ENCODE data around the gene OPN5.

Gene OPN5

GRCh38 chr6:47789553-47789952 lies 7.7 kb downstream of the OPN5 start:
- DNase-seq (ENCODE audit: low spot score) = no peak

DNA sequence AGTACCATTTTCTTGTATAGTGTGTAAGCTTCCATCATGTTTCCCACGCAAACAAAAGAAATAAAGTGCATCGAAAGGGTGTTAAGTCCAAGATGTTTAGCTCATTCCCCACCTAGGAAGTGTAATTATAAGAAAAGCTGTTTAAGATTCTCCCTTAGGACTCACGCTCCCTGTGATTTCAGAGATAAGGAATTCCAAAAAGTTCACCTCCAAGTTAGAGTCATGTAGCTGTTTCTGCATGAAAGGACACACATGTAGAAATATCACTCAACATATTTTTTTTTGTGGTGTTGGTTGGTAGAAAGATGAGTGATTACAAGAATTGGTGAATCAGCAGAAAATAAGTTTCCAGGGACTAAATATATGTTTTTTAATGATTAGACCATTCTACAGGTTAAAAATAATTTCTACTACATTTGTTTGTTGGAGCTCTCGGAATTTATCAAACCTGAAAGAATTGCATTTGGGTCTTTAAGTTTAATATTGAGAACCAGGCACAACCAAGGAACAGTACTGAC lies 10.4 kb downstream of the OPN5 start:
- DNase-seq (ENCODE audit: low spot score) = no peak

DNA sequence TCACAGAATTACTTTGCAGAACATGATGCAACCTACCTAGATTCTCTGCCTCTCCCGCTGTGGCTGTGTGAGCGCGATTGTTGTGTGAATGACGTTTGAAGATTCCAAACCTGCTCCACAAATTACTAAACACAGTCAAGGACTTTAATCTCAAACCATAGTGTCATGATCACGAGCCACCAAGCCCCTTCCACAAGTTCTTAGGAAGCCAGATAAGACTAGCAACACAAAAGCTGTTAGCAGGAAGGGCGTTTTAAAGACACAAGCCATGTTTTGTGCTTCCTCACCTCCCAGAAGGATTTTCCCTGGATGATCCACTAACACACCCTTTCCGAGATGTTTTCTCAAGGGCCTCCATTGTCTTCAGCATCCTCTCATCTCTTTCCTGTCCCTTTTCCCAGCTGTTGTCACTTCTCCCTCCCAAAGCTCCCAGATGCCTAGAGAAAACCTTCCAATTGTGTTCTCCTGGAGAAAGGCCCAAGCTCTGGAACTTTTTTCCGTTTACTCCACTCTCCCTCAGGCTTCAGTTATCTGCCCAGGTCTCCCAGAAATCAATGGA lies 12.8 kb downstream of the OPN5 start:
- DNase-seq (ENCODE audit: low spot score) = no peak

GRCh38 chr6:47801984-47802383 lies 20.2 kb downstream of the OPN5 start:
- DNase-seq (ENCODE audit: low spot score) = no peak

GRCh38 chr6:47804821-47805220 lies 23.0 kb downstream of the OPN5 start:
- DNase-seq (ENCODE audit: low spot score) = no peak

- DNase-seq (ENCODE audit: low spot score) = no peak
These were observed 28.0 kb downstream of the OPN5 start for GRCh38 chr6:47809873-47810272.

DNA sequence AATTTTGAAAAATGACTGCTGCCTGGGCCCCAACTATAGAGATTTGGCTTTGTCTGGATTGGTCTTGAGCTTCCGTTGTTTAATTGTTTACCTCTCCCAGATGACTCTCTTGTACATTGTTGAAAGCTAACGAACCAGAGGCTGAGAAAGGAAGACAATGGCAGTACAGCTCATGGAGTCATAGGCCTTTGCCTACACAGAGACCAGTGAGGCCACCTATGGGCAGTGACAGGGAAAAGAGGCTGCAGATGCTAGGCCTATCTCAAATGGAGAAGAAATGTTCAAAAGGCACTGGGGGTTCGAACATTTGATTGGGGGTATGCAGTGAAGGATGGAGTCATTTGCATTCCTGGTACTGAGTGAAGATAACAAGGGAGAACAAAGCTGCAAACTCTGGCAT lies 29.1 kb downstream of the OPN5 start:
- no peak for DNase-seq (ENCODE audit: low spot score)

DNA sequence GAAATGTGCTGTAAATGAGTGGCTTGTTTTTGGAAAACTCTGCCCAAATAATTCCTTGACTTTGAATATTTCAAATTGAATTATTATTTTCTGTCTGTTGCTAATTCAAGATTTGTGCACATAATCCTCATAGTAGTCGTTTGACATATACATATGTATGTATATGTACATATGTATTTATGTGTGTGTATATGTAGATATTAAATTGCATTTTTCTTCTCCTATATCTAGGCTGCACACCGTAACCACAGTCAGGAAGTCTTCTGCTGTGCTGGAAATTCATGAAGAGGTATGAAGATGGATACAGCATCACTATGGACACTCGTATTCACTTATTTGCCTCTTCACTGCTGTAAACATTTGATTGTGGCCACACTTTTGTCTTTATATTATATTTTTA lies 29.6 kb downstream of the OPN5 start:
- DNase-seq (ENCODE audit: low spot score) = no peak

DNA sequence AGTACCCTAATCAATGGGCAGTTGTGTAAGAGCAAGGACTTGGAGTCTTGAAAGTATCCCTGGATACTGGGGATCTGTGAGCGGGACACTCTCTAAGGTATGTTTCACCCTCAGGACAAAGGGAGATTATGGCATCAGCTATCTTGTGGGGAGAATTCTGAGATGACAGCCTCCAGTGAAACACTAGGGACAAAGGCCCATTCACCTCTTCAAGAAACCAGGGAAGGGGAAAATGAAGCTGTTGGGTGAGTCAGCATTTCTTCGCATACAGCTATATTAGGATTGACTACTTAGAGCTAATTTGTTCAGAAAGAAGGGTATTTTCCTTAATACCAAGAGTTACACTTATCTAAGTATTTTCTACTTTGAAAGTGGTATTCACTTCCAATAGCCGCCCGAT lies 35.9 kb downstream of the OPN5 start:
- DNase-seq (ENCODE audit: low spot score) = no peak

GRCh38 chr6:47819461-47819860 lies 37.6 kb downstream of the OPN5 start:
- no peak for DNase-seq (ENCODE audit: low spot score)

DNA sequence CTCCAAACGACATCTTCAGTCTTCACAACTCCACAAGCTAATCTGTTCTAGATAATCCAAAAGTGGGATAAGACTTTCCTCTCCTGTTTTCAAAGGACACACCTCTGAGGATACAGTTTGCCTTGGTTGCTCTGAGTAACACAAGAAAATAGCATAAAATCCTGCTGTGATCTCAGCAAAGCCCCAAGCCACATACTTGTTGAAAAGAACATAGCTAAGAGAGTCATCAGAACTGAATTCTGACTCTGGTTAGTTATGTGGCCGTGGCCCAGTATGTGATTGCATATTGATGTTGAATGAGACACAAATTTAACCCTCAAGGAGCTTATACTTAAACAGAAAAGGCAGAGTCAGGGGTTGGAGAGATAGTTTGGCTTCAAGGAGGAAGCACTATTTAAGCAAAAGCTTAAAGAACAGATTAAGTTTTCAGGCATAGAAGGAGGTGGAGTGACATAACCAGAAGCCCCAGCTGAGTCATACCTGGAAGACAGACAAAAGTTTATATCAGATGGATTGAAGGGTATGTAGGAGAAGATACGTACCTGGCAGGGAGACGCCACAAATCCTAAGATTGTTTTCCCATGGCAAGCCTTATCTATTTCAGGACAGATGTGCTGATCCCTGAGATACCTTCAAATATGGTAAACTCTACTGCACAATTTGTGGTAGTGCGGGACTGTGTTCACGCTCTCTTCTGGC lies 41.2 kb downstream of the OPN5 start:
- DNase-seq (ENCODE audit: low spot score) = no peak

- no peak for DNase-seq (ENCODE audit: low spot score)
These were observed 50.7 kb downstream of the OPN5 start for GRCh38 chr6:47832386-47833100.

GRCh38 chr6:47834196-47834595 lies 52.4 kb downstream of the OPN5 start:
- DNase-seq (ENCODE audit: low spot score) = no peak

DNA sequence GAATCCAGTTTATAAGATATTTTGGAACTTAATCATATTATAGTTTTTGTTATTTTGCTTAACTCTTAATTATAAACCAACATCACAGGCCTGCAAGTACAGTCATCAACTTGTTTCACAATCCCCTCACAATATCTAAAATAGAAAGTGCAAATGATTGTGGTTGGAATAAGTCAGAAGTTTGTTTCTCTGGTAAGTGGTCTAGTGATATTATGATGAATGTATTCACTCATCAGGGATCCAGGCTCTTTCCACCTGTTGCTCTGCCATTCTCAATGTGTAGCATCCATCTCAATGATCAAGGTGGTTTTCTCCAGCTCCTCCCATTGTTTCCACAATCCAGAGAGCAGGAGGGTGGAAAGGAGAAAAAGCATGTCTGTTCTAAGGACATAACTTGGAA lies 54.2 kb downstream of the OPN5 start:
- DNase-seq (ENCODE audit: low spot score) = no peak

- DNase-seq (ENCODE audit: low spot score) = no peak
These were observed 54.8 kb downstream of the OPN5 start for GRCh38 chr6:47836639-47837038.

GRCh38 chr6:47839645-47840044 lies 57.8 kb downstream of the OPN5 start:
- DNase-seq (ENCODE audit: low spot score) = no peak

DNA sequence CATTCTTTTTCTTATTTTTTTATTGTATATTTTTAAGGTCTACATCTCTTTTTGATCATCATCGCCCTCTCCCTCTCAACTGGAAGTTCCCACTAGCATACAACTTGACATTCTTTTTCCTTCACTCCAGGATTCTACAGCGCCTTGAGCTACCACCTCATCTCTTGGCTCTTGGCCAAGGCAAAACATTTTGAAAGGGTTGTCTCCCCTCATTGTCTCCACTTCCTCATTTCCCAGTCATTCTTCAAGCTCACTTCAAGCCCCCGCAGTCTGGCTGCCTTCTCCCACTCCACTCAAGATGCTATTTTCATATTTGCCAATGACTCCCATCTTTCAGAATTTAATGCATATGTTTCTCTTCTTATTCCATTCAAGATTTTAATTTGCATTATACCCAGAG lies 63.0 kb downstream of the OPN5 start:
- no peak for DNase-seq (ENCODE audit: low spot score)

- no peak for DNase-seq (ENCODE audit: low spot score)
These were observed 64.9 kb downstream of the OPN5 start for GRCh38 chr6:47846752-47847151.

- no peak for DNase-seq (ENCODE audit: low spot score)
These were observed 69.3 kb downstream of the OPN5 start for GRCh38 chr6:47851091-47851490.

DNA sequence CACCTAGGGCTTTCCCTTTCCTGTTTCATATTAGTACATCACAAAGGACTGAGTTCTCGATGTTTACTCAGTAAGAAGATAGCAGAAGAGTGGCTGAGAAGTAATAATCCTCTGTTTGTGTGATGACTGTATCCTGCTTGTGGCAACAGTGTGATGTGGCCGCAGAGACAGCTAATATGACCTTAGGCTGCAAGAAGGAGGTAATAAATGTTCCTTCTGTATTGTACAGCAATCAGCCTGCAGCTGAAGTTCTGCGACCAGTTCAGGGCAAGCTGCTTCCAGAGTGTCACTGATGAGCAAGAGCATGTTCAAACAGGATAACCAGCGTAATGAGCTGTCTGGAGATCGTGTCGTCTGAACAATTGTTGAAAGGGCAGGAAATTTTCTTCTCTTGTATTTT lies 70.9 kb downstream of the OPN5 start:
- no peak for DNase-seq (ENCODE audit: low spot score)

- no peak for DNase-seq (ENCODE audit: low spot score)
These were observed 71.9 kb downstream of the OPN5 start for GRCh38 chr6:47853766-47854165.

DNA sequence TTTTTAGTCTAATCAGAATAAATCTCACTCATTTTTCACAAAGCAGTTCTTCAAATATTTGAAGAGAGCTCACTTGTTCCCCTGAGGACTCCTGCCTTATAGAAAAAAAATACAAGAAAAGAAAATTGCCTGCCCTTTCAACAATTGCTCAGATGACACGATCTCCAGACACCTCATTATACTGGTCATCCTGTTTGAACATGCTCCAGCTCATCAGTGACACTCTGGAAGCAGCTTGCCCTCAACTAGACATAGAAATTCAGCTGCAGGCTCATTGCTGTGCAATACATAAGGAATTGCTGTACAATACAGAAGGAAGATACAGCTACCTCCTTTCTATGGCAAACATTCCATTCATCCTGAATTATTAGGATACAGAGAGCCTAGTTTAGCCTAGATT lies 73.1 kb downstream of the OPN5 start:
- DNase-seq (ENCODE audit: low spot score) = no peak

- no peak for DNase-seq (ENCODE audit: low spot score)
These were observed 77.3 kb downstream of the OPN5 start for GRCh38 chr6:47859175-47859574.
